Measurements from ENCODE around the gene GABBR2. TPM values are rescaled to one million over a fixed set of nuclear protein-coding genes. Genes with fewer than 3 reads are reported as not detected.

The GABBR2 gene
- total and polyA plus RNA-seq, 2 donors (not counting 1 experiment from before 2014, with no cell fraction given), result 0.03 TPM; not detected in 1

DNA sequence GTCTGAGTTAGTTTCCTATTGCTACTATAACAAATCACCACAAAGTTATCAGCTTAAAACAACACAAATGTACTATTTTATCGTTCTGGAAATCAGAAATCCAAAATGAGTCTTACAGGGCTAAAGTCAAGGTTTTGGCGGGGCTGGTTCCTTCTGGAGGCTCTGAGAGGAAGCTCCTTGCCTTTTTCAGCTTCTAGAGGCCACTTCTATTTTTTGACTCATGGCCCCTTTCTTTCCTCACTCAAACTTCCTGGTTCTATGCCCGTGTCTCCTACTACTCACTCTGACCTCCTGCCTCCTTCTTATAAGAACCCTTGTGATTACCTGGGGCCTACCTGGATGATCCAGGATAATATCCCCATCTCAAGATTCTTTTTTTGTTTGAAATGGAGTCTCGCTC, 48.2 kb downstream of the GABBR2 start:
- no peaks in the 10 kb centered on the region for H3K79me2 ChIP-seq (ENCODE audit: control insufficient read depth, insufficient read depth, low read length)
- ChIA-PET CTCF (no interaction called here), POLR2A (no interaction called here)
- intact Hi-C loops (cut with micrococcal nuclease), result no loop called here
- Mint-ChIP-seq H3K4me3 (no peak overlapping the region), H3K27ac (no peak overlapping the region), H3K9me3 (ENCODE audit: insufficient read depth) (no peaks in the 10 kb centered on the region), H3K4me1 (no peaks in the 10 kb centered on the region), H3K27me3 (peaks cover 18% of the 10 kb centered on the region)
- H3K4me3 ChIP-seq (ENCODE audit: control extremely low read depth in 1 of 5, extremely low read depth in 1 of 5, insufficient read depth in 1 of 5, low read depth in 2 of 5, low read length in 4 of 5), result no peak overlapping the region
- DNase-seq (no peak), ATAC-seq (ENCODE audit: low read depth) (no peak)
- H3K4me2 ChIP-seq (replicated peaks; ENCODE audit: low read depth, low read length, poor library complexity, severe bottlenecking), result no peak overlapping the region
- TF ChIP-seq EZH2 (IDR thresholded peaks at IDR 0.05; ENCODE audit: borderline replicate concordance, insufficient read depth, low read depth, low read length, poor library complexity, severe bottlenecking), result no peak
- TF ChIP-seq, protein P1, sequence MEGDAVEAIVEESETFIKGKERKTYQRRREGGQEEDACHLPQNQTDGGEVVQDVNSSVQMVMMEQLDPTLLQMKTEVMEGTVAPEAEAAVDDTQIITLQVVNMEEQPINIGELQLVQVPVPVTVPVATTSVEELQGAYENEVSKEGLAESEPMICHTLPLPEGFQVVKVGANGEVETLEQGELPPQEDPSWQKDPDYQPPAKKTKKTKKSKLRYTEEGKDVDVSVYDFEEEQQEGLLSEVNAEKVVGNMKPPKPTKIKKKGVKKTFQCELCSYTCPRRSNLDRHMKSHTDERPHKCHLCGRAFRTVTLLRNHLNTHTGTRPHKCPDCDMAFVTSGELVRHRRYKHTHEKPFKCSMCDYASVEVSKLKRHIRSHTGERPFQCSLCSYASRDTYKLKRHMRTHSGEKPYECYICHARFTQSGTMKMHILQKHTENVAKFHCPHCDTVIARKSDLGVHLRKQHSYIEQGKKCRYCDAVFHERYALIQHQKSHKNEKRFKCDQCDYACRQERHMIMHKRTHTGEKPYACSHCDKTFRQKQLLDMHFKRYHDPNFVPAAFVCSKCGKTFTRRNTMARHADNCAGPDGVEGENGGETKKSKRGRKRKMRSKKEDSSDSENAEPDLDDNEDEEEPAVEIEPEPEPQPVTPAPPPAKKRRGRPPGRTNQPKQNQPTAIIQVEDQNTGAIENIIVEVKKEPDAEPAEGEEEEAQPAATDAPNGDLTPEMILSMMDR (IDR thresholded peaks at IDR 0.05), result no peak
- no peak overlapping the region for H3K27ac ChIP-seq (ENCODE audit: low read length in 2 of 2)
- no peak overlapping the region for H3K9ac ChIP-seq (ENCODE audit: low read length)
- H2AFZ ChIP-seq (ENCODE audit: insufficient read depth, low read depth, low read length, poor library complexity, severe bottlenecking), result no peak overlapping the region
- no peaks in the 10 kb centered on the region for H4K20me1 ChIP-seq (ENCODE audit: control insufficient read depth, insufficient read depth, low read length, poor library complexity, severe bottlenecking)
- H3K9me3 ChIP-seq (ENCODE audit: control extremely low read depth in 1 of 3, control insufficient read depth in 2 of 3, insufficient read depth in 1 of 3, low read length in 2 of 3), result no peaks in the 10 kb centered on the region
- no peaks in the 10 kb centered on the region for H3K36me3 ChIP-seq (replicated peaks in 1 of 2; ENCODE audit: control extremely low read depth in 1 of 2, control insufficient read depth in 1 of 2, extremely low read depth in 1 of 2, insufficient read depth in 2 of 2, low read length in 1 of 2)
- H3K27me3 ChIP-seq (replicated peaks in 1 of 4; ENCODE audit: control extremely low read depth in 1 of 4, control insufficient read depth in 3 of 4, insufficient read depth in 4 of 4, low read length in 3 of 4), result no peaks in the 10 kb centered on the region
- no peaks in the 10 kb centered on the region for H3K4me1 ChIP-seq (ENCODE audit: control insufficient read depth in 2 of 2, insufficient read depth in 2 of 2, low read length in 2 of 2)
- 51% methylated on average over 3 of the region's 4 CpGs for WGBS (ENCODE audit: insufficient coverage)

- Mint-ChIP-seq H3K9me3 (ENCODE audit: insufficient read depth) (no peaks in the 10 kb centered on the region), H3K4me3 (no peak overlapping the region), H3K27ac (no peak overlapping the region), H3K27me3 (peaks cover 15% of the 10 kb centered on the region), H3K4me1 (no peaks in the 10 kb centered on the region)
- no peaks in the 10 kb centered on the region for H3K4me1 ChIP-seq (ENCODE audit: control insufficient read depth in 2 of 2, insufficient read depth in 2 of 2, low read length in 2 of 2)
- H3K27me3 ChIP-seq (replicated peaks in 1 of 4; ENCODE audit: control extremely low read depth in 1 of 4, control insufficient read depth in 3 of 4, insufficient read depth in 4 of 4, low read length in 3 of 4), result no peaks in the 10 kb centered on the region
- no peak overlapping the region for H3K4me2 ChIP-seq (replicated peaks; ENCODE audit: low read depth, low read length, poor library complexity, severe bottlenecking)
- no peak overlapping the region for H3K27ac ChIP-seq (ENCODE audit: low read length in 2 of 2)
- ChIA-PET CTCF (no interaction called here), POLR2A (no interaction called here)
- DNase-seq (no peak), ATAC-seq (ENCODE audit: low read depth) (no peak)
- intact Hi-C loops (cut with micrococcal nuclease), result no loop called here
- WGBS (ENCODE audit: insufficient coverage), result no CpG with 5 or more reads among the region's 1 CpG
- H3K9me3 ChIP-seq (ENCODE audit: control extremely low read depth in 1 of 3, control insufficient read depth in 2 of 3, insufficient read depth in 1 of 3, low read length in 2 of 3), result no peaks in the 10 kb centered on the region
- no peaks in the 10 kb centered on the region for H4K20me1 ChIP-seq (ENCODE audit: control insufficient read depth, insufficient read depth, low read length, poor library complexity, severe bottlenecking)
- no peak overlapping the region for H3K4me3 ChIP-seq (ENCODE audit: control extremely low read depth in 1 of 5, extremely low read depth in 1 of 5, insufficient read depth in 1 of 5, low read depth in 2 of 5, low read length in 4 of 5)
- no peak overlapping the region for H3K9ac ChIP-seq (ENCODE audit: low read length)
- H2AFZ ChIP-seq (ENCODE audit: insufficient read depth, low read depth, low read length, poor library complexity, severe bottlenecking), result no peak overlapping the region
- no peaks in the 10 kb centered on the region for H3K36me3 ChIP-seq (replicated peaks in 1 of 2; ENCODE audit: control extremely low read depth in 1 of 2, control insufficient read depth in 1 of 2, extremely low read depth in 1 of 2, insufficient read depth in 2 of 2, low read length in 1 of 2)
- no peaks in the 10 kb centered on the region for H3K79me2 ChIP-seq (ENCODE audit: control insufficient read depth, insufficient read depth, low read length)
- no peak for TF ChIP-seq EZH2 (IDR thresholded peaks at IDR 0.05; ENCODE audit: borderline replicate concordance, insufficient read depth, low read depth, low read length, poor library complexity, severe bottlenecking)
- TF ChIP-seq, protein P1 (IDR thresholded peaks at IDR 0.05), result no peak
These were observed 49.8 kb downstream of the GABBR2 start for GRCh38 chr9:98658951-98659351.

All from B cell (primary cell).